HCT116 (cell line): ENCODE data around the gene GSG1L. TPM values are rescaled to one million over a fixed set of nuclear protein-coding genes. Genes with fewer than 3 reads are reported as not detected.

ENCODE experiments used
- ATAC-seq: fragments of 200-7000 bp; cut with Tn5 transposase; 2 replicates; pipeline ENCODE4 v1.9.1; 2020; ENCODE audit warnings: mild to moderate bottlenecking, moderate library complexity
- BruUV-seq: library from RNA; stranded (reverse); fragments of 400-500 nt; replicated peaks from 2 replicates; lab custom pipeline; 2021; lab: Mats Ljungman, UMichigan
- CTCF ChIA-PET: fragments of 300-600 bp; sonication (Branson Sonifier 250); formaldehyde crosslinking; loops from one replicate; lab custom pipeline; 2021; ENCODE audit warnings: antibody characterized with exemption; lab: Charles Lee
- POLR2A ChIA-PET: fragments of 300-600, 350-600 bp; sonication (Branson Sonifier 250); formaldehyde crosslinking; loops from one replicate; lab custom pipeline; 2021; ENCODE audit warnings: antibody characterized with exemption; lab: Charles Lee
- RAD21 ChIA-PET, 2 experiments: fragments of 300-600 bp; sonication (Branson Sonifier 250); formaldehyde crosslinking; loops; one replicate each; lab custom pipeline; 2023; ENCODE audit warnings: low total read pairs in 2 of 2; ENCODE audit not compliant: uncharacterized antibody in 2 of 2, unreplicated experiment in 2 of 2, low non-redundant PET in 1 of 2; lab: Charles Lee
- DNase-seq: peaks from one replicate; pipeline ENCODE4 v3.0.0-alpha.2; 2010; ENCODE audit warnings: low read depth, low spot score
- H2AFZ ChIP-seq: fragments of 200-600 bp; shearing (Covaris generic), sonication (generic); 2 replicates; pipeline ENCODE4 v1.6.1; 2017; ENCODE audit warnings: low read depth, mixed run types, mixed read lengths, antibody characterized with exemption, low read length; ENCODE audit not compliant: poor library complexity, severe bottlenecking
- H3K27ac ChIP-seq: 2 replicates; pipeline ENCODE4 v1.5.1; 2012; ENCODE audit warnings: low read depth, low read length
- H3K27me3 ChIP-seq: fragments of 200-600 bp; sonication (generic); 2 replicates; pipeline ENCODE4 v1.6.1; 2016; ENCODE audit warnings: mixed run types, low read length, mixed read lengths; ENCODE audit not compliant: insufficient read depth
- H3K36me3 ChIP-seq, 2 experiments: fragments of 200-500 bp in 1 of 2; fragments of 200-600 bp in 1 of 2; sonication (Bioruptor generic) in 1 of 2; sonication (generic) in 1 of 2; 2 replicates each; pipeline versions ENCODE4 v1.5.1 to v1.6.1; 2014 to 2016; ENCODE audit warnings: low read length in 2 of 2, inconsistent platforms in 1 of 2, mixed read lengths in 1 of 2, mixed run types in 1 of 2; ENCODE audit not compliant: insufficient read depth in 2 of 2, control insufficient read depth in 1 of 2
- H3K4me1 ChIP-seq, 2 experiments: fragments of 200-600 bp in 1 of 2; sonication (generic) in 1 of 2; 2 replicates each; pipeline versions ENCODE4 v1.5.1 to v1.6.1; 2012 to 2017; ENCODE audit warnings: low read length in 2 of 2, inconsistent platforms in 1 of 2, mild to moderate bottlenecking in 1 of 2, mixed read lengths in 1 of 2, mixed run types in 1 of 2, moderate library complexity in 1 of 2; ENCODE audit not compliant: insufficient read depth in 2 of 2, control insufficient read depth in 1 of 2
- H3K4me2 ChIP-seq: fragments of 200-600 bp; sonication (generic); 2 replicates; pipeline ENCODE4 v1.6.1; 2017; ENCODE audit warnings: mixed run types, low read length, mixed read lengths
- H3K4me3 ChIP-seq, 2 experiments: fragments of 200-600 bp in 1 of 2; sonication (generic) in 1 of 2; replicated peaks in 1 of 2; 2 replicates each; pipeline ENCODE4 v1.5.1; 2011 to 2016; ENCODE audit warnings: low read length in 2 of 2, control low read depth in 1 of 2, low read depth in 1 of 2, mild to moderate bottlenecking in 1 of 2, mixed read lengths in 1 of 2, mixed run types in 1 of 2
- H3K79me2 ChIP-seq: fragments of 200-600 bp; sonication (generic); 2 replicates; pipeline ENCODE4 v1.6.1; 2017; ENCODE audit warnings: mild to moderate bottlenecking, mixed run types, low read length, moderate library complexity, mixed read lengths; ENCODE audit not compliant: insufficient read depth
- H3K9ac ChIP-seq: fragments of 200-600 bp; sonication (generic); 2 replicates; pipeline ENCODE4 v1.6.1; 2016; ENCODE audit warnings: low read length, mixed read lengths
- H3K9me2 ChIP-seq: fragments of 200-600 bp; sonication (generic), shearing (Covaris generic); 2 replicates; pipeline ENCODE4 v1.6.1; 2017; ENCODE audit warnings: mixed run types, mild to moderate bottlenecking, moderate library complexity; ENCODE audit not compliant: insufficient read depth
- H3K9me3 ChIP-seq, 2 experiments: fragments of 200-500 bp in 1 of 2; fragments of 200-600 bp in 1 of 2; sonication (Bioruptor generic) in 1 of 2; sonication (generic) in 1 of 2; 2 replicates each; pipeline ENCODE4 v1.6.1; 2014 to 2017; ENCODE audit warnings: low read length in 2 of 2, mixed read lengths in 2 of 2, inconsistent platforms in 1 of 2, low read depth in 1 of 2, mild to moderate bottlenecking in 1 of 2, mixed run types in 1 of 2, moderate library complexity in 1 of 2; ENCODE audit not compliant: control insufficient read depth in 1 of 2, insufficient read depth in 1 of 2
- H4K20me1 ChIP-seq: fragments of 200-600 bp; sonication (generic), shearing (Covaris generic); 2 replicates; pipeline ENCODE4 v1.6.1; 2017; ENCODE audit warnings: mixed run types, mild to moderate bottlenecking, moderate library complexity; ENCODE audit not compliant: insufficient read depth
- CBX3 ChIP-seq: IDR thresholded peaks from 2 replicates; pipeline ENCODE4 v1.6.1; 2012; ENCODE audit warnings: low read depth
- ELF1 ChIP-seq: IDR thresholded peaks from 2 replicates; pipeline ENCODE4 v1.6.1; 2012; ENCODE audit warnings: low read depth, borderline replicate concordance
- intact Hi-C: fragments of 100-400 bp; cut with micrococcal nuclease; formaldehyde crosslinking; loops from 2 replicates; pipeline ENCODE4 v1.10.0; 2022
- total RNA-seq: library from RNA; stranded (reverse); gene quantifications from one replicate; pipeline ENCODE4 v1.2.1, GENCODE V29; 2021; ENCODE audit not compliant: unreplicated experiment
- TF ChIP-seq, protein P1 (sequence below): IDR thresholded peaks from 2 replicates; pipeline ENCODE4 v1.6.1; 2011; ENCODE audit warnings: mild to moderate bottlenecking, low read length, moderate library complexity; ENCODE audit not compliant: insufficient replicate concordance; ENCODE audit errors: extremely low read depth
- TF ChIP-seq, protein P2 (sequence below), 3 experiments: fragments of 200-600 bp in 1 of 3; sonication (generic) in 1 of 3; IDR thresholded peaks in 2 of 3; conservative IDR thresholded peaks in 1 of 3; 2 replicates each; pipeline ENCODE4 v1.5.1; 2012 to 2017; ENCODE audit warnings: low read depth in 2 of 3, low read length in 2 of 3, antibody characterized with exemption in 1 of 3, borderline replicate concordance in 1 of 3, control low read depth in 1 of 3, mild to moderate bottlenecking in 1 of 3, mixed read lengths in 1 of 3, mixed run types in 1 of 3, moderate library complexity in 1 of 3; ENCODE audit not compliant: insufficient read depth in 1 of 3

GSG1L gene
- total RNA-seq, 1 experiment from 2014 or later, result not detected

DNA sequence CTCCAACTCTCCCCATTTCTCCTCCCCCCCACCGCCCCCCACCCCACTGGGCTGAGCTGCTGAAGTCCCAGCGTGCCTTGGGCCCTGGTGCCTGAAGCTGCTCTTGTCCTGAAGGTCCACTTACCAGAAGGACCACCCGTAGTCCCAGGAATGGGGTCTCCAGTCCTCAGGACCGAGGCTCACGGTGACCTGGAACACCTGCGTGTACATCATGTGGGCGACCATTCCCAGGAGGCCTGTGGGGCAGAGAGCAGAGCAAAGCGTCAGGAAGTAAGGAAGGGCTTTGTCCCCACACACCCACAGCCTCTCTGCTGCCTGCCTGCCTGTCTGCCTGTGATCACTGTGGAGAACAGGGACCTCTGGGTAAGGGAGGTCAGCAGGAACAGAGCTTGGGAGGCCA, 218.7 kb downstream of the GSG1L start:
- no peaks in the 10 kb centered on the region for H3K36me3 ChIP-seq
- POLR2A ChIA-PET, result interaction anchor here (0.9 kb wide), 1 partner anchor 10 kb away, joined by 3 read pairs; no protein-coding TSS in a partner anchor
- TF ChIP-seq, protein P1, sequence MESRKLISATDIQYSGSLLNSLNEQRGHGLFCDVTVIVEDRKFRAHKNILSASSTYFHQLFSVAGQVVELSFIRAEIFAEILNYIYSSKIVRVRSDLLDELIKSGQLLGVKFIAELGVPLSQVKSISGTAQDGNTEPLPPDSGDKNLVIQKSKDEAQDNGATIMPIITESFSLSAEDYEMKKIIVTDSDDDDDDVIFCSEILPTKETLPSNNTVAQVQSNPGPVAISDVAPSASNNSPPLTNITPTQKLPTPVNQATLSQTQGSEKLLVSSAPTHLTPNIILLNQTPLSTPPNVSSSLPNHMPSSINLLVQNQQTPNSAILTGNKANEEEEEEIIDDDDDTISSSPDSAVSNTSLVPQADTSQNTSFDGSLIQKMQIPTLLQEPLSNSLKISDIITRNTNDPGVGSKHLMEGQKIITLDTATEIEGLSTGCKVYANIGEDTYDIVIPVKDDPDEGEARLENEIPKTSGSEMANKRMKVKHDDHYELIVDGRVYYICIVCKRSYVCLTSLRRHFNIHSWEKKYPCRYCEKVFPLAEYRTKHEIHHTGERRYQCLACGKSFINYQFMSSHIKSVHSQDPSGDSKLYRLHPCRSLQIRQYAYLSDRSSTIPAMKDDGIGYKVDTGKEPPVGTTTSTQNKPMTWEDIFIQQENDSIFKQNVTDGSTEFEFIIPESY, result no peak
- TF ChIP-seq ELF1, result no peak
- TF ChIP-seq, protein P2, sequence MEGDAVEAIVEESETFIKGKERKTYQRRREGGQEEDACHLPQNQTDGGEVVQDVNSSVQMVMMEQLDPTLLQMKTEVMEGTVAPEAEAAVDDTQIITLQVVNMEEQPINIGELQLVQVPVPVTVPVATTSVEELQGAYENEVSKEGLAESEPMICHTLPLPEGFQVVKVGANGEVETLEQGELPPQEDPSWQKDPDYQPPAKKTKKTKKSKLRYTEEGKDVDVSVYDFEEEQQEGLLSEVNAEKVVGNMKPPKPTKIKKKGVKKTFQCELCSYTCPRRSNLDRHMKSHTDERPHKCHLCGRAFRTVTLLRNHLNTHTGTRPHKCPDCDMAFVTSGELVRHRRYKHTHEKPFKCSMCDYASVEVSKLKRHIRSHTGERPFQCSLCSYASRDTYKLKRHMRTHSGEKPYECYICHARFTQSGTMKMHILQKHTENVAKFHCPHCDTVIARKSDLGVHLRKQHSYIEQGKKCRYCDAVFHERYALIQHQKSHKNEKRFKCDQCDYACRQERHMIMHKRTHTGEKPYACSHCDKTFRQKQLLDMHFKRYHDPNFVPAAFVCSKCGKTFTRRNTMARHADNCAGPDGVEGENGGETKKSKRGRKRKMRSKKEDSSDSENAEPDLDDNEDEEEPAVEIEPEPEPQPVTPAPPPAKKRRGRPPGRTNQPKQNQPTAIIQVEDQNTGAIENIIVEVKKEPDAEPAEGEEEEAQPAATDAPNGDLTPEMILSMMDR (IDR thresholded peaks at IDR 0.05 in 2 of 3, conservative IDR thresholded peaks at IDR 0.05 in 1 of 3; ENCODE audit: borderline replicate concordance in 1 of 3, insufficient read depth in 1 of 3, low read depth in 2 of 3, low read length in 2 of 3), result no peak
- no peak for TF ChIP-seq CBX3
- no peaks in the 10 kb centered on the region; the same call in 1 of the 2 replicates for H3K27me3 ChIP-seq
- no peaks in the 10 kb centered on the region for H4K20me1 ChIP-seq
- no peak for ATAC-seq
- RAD21 ChIA-PET, result interaction anchor here in 1 of 2 experiments (0.9 kb wide), 1 partner anchor 23 kb away, joined by 3 read pairs; no protein-coding TSS in a partner anchor
- H3K4me3 ChIP-seq, result no peak overlapping the region
- H3K9me2 ChIP-seq, result no peaks in the 10 kb centered on the region
- no peak overlapping the region for H3K4me2 ChIP-seq
- no TSS peak for BruUV-seq
- no peak overlapping the region for H2AFZ ChIP-seq
- H3K9ac ChIP-seq, result no peak overlapping the region
- CTCF ChIA-PET, result no interaction called here
- H3K79me2 ChIP-seq, result no peaks in the 10 kb centered on the region
- H3K27ac ChIP-seq, result no peak overlapping the region
- no peaks in the 10 kb centered on the region for H3K9me3 ChIP-seq
- no peak for DNase-seq
- intact Hi-C loops, result no loop called here
- peaks cover 2 to 14% of the 10 kb centered on the region in 2 experiments; a peak in 2 of 4 replicates for H3K4me1 ChIP-seq
